GM21723 (cell line): ENCODE data around the gene FAM76B.

Experiments
- ATAC-seq: cut with Tn5 transposase; IDR thresholded peaks from one replicate; pipeline ENCODE4 v1.9.1; 2021; ENCODE audit warnings: mild to moderate bottlenecking, moderate library complexity; ENCODE audit not compliant: unreplicated experiment

Gene FAM76B

GRCh38 chr11:95734009-95734572, 55.5 kb downstream of the FAM76B start:
- no peak for ATAC-seq

- ATAC-seq = no peak
These were observed 56.5 kb downstream of the FAM76B start for GRCh38 chr11:95732930-95733602.

GRCh38 chr11:95729462-95729861, 60.1 kb downstream of the FAM76B start:
- ATAC-seq = no peak

- no peak for ATAC-seq
These were observed 60.8 kb downstream of the FAM76B start for GRCh38 chr11:95728790-95729189.

- ATAC-seq = no peak
These were observed 61.5 kb downstream of the FAM76B start for GRCh38 chr11:95728094-95728493.

GRCh38 chr11:95727620-95728019, 62.0 kb downstream of the FAM76B start:
- no peak for ATAC-seq

GRCh38 chr11:95727111-95727510, 62.5 kb downstream of the FAM76B start:
- ATAC-seq = no peak

- ATAC-seq = no peak
These were observed 64.4 kb downstream of the FAM76B start for GRCh38 chr11:95725196-95725595.

GRCh38 chr11:95723361-95723942, 66.1 kb downstream of the FAM76B start:
- no peak for ATAC-seq

- no peak for ATAC-seq
These were observed 69.4 kb downstream of the FAM76B start for GRCh38 chr11:95720195-95720594.
